Endodermal cell (in vitro differentiated cells): ENCODE results near the gene SYPL1. TPM values are rescaled to one million over a fixed set of nuclear protein-coding genes. Genes with fewer than 3 reads are reported as not detected.

Experiments
- DNase-seq: peaks from one replicate; pipeline ENCODE4 v3.0.0-alpha.2; 2017
- H3K27ac ChIP-seq: 2 replicates; pipeline ENCODE4 v1.5.1; 2013; ENCODE audit warnings: mild to moderate bottlenecking, low read depth, low read length, moderate library complexity
- H3K27me3 ChIP-seq: 2 replicates; pipeline ENCODE4 v1.6.1; 2013; ENCODE audit warnings: mild to moderate bottlenecking, low read length, moderate library complexity; ENCODE audit not compliant: insufficient read depth, control insufficient read depth, poor library complexity, severe bottlenecking
- H3K36me3 ChIP-seq: 2 replicates; pipeline ENCODE4 v1.7.0; 2013; ENCODE audit warnings: mild to moderate bottlenecking, low read length, moderate library complexity; ENCODE audit not compliant: control insufficient read depth, insufficient read depth
- H3K4me1 ChIP-seq: one replicate; pipeline ENCODE4 v1.7.0; 2013; ENCODE audit warnings: low read length; ENCODE audit not compliant: control insufficient read depth, insufficient read depth
- H3K4me3 ChIP-seq: 2 replicates; pipeline ENCODE4 v1.5.1; 2013; ENCODE audit warnings: mild to moderate bottlenecking, low read length, moderate library complexity
- H3K9ac ChIP-seq: 2 replicates; pipeline ENCODE4 v1.6.1; 2013; ENCODE audit warnings: mild to moderate bottlenecking, low read length, moderate library complexity; ENCODE audit not compliant: poor library complexity, severe bottlenecking; ENCODE audit errors: extremely low read depth
- H3K9me3 ChIP-seq: 2 replicates; pipeline ENCODE4 v1.6.1; 2013; ENCODE audit warnings: mild to moderate bottlenecking, low read length, moderate library complexity; ENCODE audit not compliant: control insufficient read depth
- H3K27ac Mint-ChIP-seq: 2 replicates; pipeline ENCODE4 v1.8.0; 2020; ENCODE audit warnings: mixed read lengths
- H3K27me3 Mint-ChIP-seq: 2 replicates; pipeline ENCODE4 v1.8.0; 2021; ENCODE audit warnings: mild to moderate bottlenecking, mixed read lengths; ENCODE audit not compliant: insufficient read depth
- H3K36me3 Mint-ChIP-seq: 2 replicates; pipeline ENCODE4 v1.8.0; 2020; ENCODE audit warnings: low read depth, mixed read lengths
- H3K4me1 Mint-ChIP-seq: 2 replicates; pipeline ENCODE4 v1.8.0; 2020; ENCODE audit warnings: mixed read lengths
- H3K4me3 Mint-ChIP-seq: 2 replicates; pipeline ENCODE4 v1.8.0; 2020; ENCODE audit warnings: mild to moderate bottlenecking, moderate library complexity, mixed read lengths
- H3K9me3 Mint-ChIP-seq: 2 replicates; pipeline ENCODE4 v1.8.0; 2020; ENCODE audit warnings: mild to moderate bottlenecking, mixed read lengths
- CTCF ChIP-seq: fragments of 200-600 bp; sonication (generic); conservative IDR thresholded peaks from 2 replicates; pipeline ENCODE4 v1.5.0; 2021; ENCODE audit warnings: antibody characterized with exemption, mild to moderate bottlenecking
- WGBS, 2 experiments: methylation state at CpG; one replicate each; pipeline versions ENCODE4 v1.1.5 to v1.1.7; 2013; ENCODE audit warnings: missing lambda C conversion rate in 2 of 2, mixed read lengths in 1 of 2; ENCODE audit not compliant: insufficient coverage in 1 of 2, insufficient read length in 1 of 2; 5-methylcytosine and 5-hydroxymethylcytosine counted together
- total RNA-seq, 2 donors: library from RNA; stranded (reverse); fragmentation: NEBNext Ultra II Directional in 1 of 2; extraction: Animal tissue kit (Norgen Biotek cat#: 25700) in 1 of 2; gene quantifications; 2 replicates in 1 of 2; 3 replicates in 1 of 2; pipeline ENCODE4 v1.2.1, GENCODE V29; 2021

SYPL1 gene
- total RNA-seq, 2 donors from 2014 or later, result 74.8 to 76.7 TPM

- Mint-ChIP-seq H3K4me1 (no peaks in the 10 kb centered on the region), H3K4me3 (no peak overlapping the region), H3K9me3 (no peaks in the 10 kb centered on the region), H3K27ac (no peak overlapping the region), H3K36me3 (no peaks in the 10 kb centered on the region), H3K27me3 (peaks cover 2% of the 10 kb centered on the region)
- Histone ChIP-seq H3K9me3 (no peaks in the 10 kb centered on the region), H3K9ac (no peak overlapping the region), H3K4me3 (no peak overlapping the region), H3K4me1 (no peaks in the 10 kb centered on the region), H3K36me3 (no peaks in the 10 kb centered on the region), H3K27me3 (no peaks in the 10 kb centered on the region), H3K27ac (no peak overlapping the region)
- WGBS, 2 experiments, result 91 to 100% methylated on average over 5 to 10 of the region's 10 CpGs
- no peak for TF ChIP-seq CTCF
- DNase-seq, result no peak
Measured at GRCh38 chr7:106047818-106048705, 64.0 kb downstream of the SYPL1 start.

GRCh38 chr7:106047184-106047583 is 64.9 kb downstream of the SYPL1 start:
- H3K27ac ChIP-seq, result no peak overlapping the region

GRCh38 chr7:106045586-106045985 is 66.5 kb downstream of the SYPL1 start:
- 92 to 98% methylated on average over 1 of the region's 1 CpG for WGBS, 2 experiments
- no peak overlapping the region for H3K27ac Mint-ChIP-seq

More at GRCh38 chr7:106047184-106047583, 64.9 kb downstream of the SYPL1 start:
- Mint-ChIP-seq H3K9me3 (no peaks in the 10 kb centered on the region), H3K36me3 (no peaks in the 10 kb centered on the region), H3K27ac (no peak overlapping the region), H3K27me3 (peaks cover 2% of the 10 kb centered on the region), H3K4me1 (peaks cover 7% of the 10 kb centered on the region), H3K4me3 (no peak overlapping the region)
- H3K4me1 ChIP-seq, result no peaks in the 10 kb centered on the region
- no peak overlapping the region for H3K4me3 ChIP-seq
- no peak overlapping the region for H3K9ac ChIP-seq
- no peaks in the 10 kb centered on the region for H3K27me3 ChIP-seq
- 96 to 100% methylated on average over 2 to 5 of the region's 5 CpGs for WGBS, 2 experiments
- H3K36me3 ChIP-seq, result no peaks in the 10 kb centered on the region
- DNase-seq, result no peak
- no peak for TF ChIP-seq CTCF
- no peaks in the 10 kb centered on the region for H3K9me3 ChIP-seq

More at GRCh38 chr7:106045586-106045985, 66.5 kb downstream of the SYPL1 start:
- Mint-ChIP-seq H3K4me3 (no peak overlapping the region), H3K4me1 (peaks cover 10% of the 10 kb centered on the region), H3K9me3 (no peaks in the 10 kb centered on the region), H3K27me3 (peaks cover 2% of the 10 kb centered on the region), H3K36me3 (no peaks in the 10 kb centered on the region)
- Histone ChIP-seq H3K36me3 (no peaks in the 10 kb centered on the region), H3K4me3 (no peak overlapping the region), H3K9ac (no peak overlapping the region), H3K27ac (no peak overlapping the region), H3K4me1 (no peaks in the 10 kb centered on the region), H3K27me3 (no peaks in the 10 kb centered on the region), H3K9me3 (no peaks in the 10 kb centered on the region)
- DNase-seq, result no peak
- no peak for TF ChIP-seq CTCF
